ENCODE results near the gene POLR3B.

The POLR3B gene

DNA sequence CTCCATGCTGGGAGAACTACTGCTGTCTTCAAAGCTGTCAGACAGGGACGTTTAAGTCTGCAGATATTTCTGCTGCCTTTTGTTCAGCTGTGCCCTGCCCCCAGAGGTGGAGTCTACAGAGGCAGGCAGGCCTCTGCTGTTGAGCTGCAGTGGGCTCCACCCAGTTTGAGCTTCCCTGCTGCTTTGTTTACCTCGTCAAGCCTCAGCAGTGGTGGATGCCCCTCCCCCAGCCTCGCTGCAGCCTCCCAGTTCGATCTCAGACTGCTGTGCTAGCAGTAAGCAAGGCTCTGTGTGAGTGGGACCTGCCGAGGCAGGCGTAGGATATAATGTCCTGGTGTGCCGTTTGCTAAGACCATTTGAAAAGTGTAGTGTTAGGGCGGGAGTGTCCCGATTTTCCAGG, 193.9 kb downstream of the POLR3B start:
- DNase-seq (ENCODE audit: low read depth): no peak

DNA sequence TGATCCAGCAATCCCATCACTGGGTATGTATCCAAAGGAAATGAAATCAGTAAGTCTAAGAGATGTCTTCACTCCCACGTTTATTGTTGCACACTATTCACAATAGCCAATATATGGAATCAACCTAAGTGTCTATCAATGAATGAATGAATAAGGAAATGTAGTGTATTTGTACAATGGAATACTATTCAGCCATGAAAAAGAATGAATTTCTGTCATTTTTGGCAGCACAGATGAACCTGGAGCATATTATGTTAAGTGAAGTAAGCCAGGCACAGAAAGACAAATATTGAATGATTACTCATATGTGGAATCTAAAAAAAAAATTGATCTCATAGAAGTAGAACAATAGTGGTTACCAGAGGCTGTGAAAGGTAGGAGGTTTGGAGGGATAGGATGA, 194.7 kb downstream of the POLR3B start:
- no peak for DNase-seq (ENCODE audit: low read depth)

Measured in amniotic epithelial cell (primary cell).